ENCODE measurements around the gene ZNFX1. TPM values are rescaled to one million over a fixed set of nuclear protein-coding genes. Genes with fewer than 3 reads are reported as not detected.

The ZNFX1 gene
- total and polyA plus RNA-seq, 2 experiments from 2014 or later, result 10.0 to 13.9 TPM

GRCh38 chr20:49318430-49319207, 40.8 kb upstream of the ZNFX1 start:
- H3K27me3 ChIP-seq, result peaks cover 71% of the 10 kb centered on the region
- DNase-seq (ENCODE audit: low spot score), result peak; percentile 17
- H3K4me3 ChIP-seq, result no peak overlapping the region
- H3K4me2 ChIP-seq, result peak overlapping the region; percentile 92
- H3K79me2 ChIP-seq, result no peaks in the 10 kb centered on the region
- TF ChIP-seq EZH2phosphoT487 (IDR thresholded peaks at IDR 0.05; ENCODE audit: low read depth, severe bottlenecking, unreplicated experiment) (peak; percentile 32), EZH2 (IDR thresholded peaks at IDR 0.05; ENCODE audit: borderline replicate concordance) (peak; percentile 96), CTCF (IDR thresholded peaks at IDR 0.05; ENCODE audit: poor library complexity) (no peak)
- H3K4me1 ChIP-seq (ENCODE audit: insufficient read depth), result peaks cover 9% of the 10 kb centered on the region
- WGBS (ENCODE audit: low lambda C conversion rate, missing lambda C conversion rate), result 3% methylated on average over 58 of the region's 70 CpGs
- H3K36me3 ChIP-seq (replicated peaks; ENCODE audit: insufficient read depth, low read depth), result no peaks in the 10 kb centered on the region
- H3K9me2 ChIP-seq (replicated peaks; ENCODE audit: insufficient read depth), result no peaks in the 10 kb centered on the region
- H2AFZ ChIP-seq, result peak overlapping the region; percentile 49
- no peaks in the 10 kb centered on the region for H4K20me1 ChIP-seq (ENCODE audit: insufficient read depth, poor library complexity, severe bottlenecking)
- no peaks in the 10 kb centered on the region for H3K9me3 ChIP-seq (ENCODE audit: low read depth)
- H3K27ac ChIP-seq, result no peak overlapping the region

DNA sequence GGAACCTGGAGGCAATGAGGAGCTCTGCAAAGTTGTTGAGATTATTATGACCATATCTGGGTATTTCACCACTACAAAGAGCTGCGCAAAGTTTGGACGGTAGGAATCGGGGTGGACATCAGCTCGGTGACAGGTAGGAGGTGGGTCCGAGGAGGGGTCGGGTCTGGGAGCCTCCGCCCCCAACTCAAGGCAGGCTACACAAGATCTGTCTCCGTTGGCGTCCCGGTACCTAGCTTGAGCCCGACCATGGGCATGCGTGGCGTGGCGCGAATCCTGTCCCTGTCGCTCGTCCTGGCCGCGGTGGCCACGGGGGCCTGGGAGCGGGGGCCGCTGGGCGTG, 40.2 kb upstream of the ZNFX1 start:
- Histone ChIP-seq H3K79me2 (no peaks in the 10 kb centered on the region), H3K27me3 (peaks cover 71% of the 10 kb centered on the region), H3K4me2 (peak overlapping the region; percentile 92), H3K9me3 (ENCODE audit: low read depth) (no peaks in the 10 kb centered on the region), H3K27ac (no peak overlapping the region), H4K20me1 (ENCODE audit: insufficient read depth, poor library complexity, severe bottlenecking) (no peaks in the 10 kb centered on the region), H3K4me3 (no peak overlapping the region), H3K9me2 (replicated peaks; ENCODE audit: insufficient read depth) (no peaks in the 10 kb centered on the region), H3K36me3 (replicated peaks; ENCODE audit: insufficient read depth, low read depth) (no peaks in the 10 kb centered on the region), H2AFZ (peak overlapping the region; percentile 49), H3K4me1 (ENCODE audit: insufficient read depth) (peaks cover 9% of the 10 kb centered on the region)
- TF ChIP-seq EZH2phosphoT487 (IDR thresholded peaks at IDR 0.05; ENCODE audit: low read depth, severe bottlenecking, unreplicated experiment), result no peak
- TF ChIP-seq CTCF (IDR thresholded peaks at IDR 0.05; ENCODE audit: poor library complexity), result no peak
- 6% methylated on average over 23 of the region's 23 CpGs for WGBS (ENCODE audit: low lambda C conversion rate, missing lambda C conversion rate)
- no peak for DNase-seq (ENCODE audit: low spot score)

DNA sequence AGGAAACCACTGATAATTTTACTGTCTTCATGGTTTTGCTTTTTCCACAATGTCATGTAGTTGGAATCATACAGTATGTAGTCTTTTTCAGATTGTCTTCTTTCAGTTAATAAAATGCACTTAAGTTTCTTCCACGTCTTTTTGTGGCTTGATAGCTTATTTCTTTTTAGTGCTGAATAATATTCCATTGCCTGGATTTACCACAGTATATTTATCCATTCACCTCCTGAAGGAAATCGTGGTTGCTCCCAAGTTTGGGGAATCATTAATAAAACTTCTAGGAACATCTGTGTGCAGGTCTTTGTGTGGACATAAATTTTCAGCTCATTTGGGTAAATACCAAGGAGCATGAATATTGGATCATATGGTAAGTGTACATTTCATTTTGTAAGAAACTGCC, 38.8 kb upstream of the ZNFX1 start:
- Histone ChIP-seq H3K9me3 (ENCODE audit: low read depth) (no peaks in the 10 kb centered on the region), H3K79me2 (no peaks in the 10 kb centered on the region), H3K27ac (no peak overlapping the region), H3K36me3 (replicated peaks; ENCODE audit: insufficient read depth, low read depth) (no peaks in the 10 kb centered on the region), H2AFZ (no peak overlapping the region), H3K4me1 (ENCODE audit: insufficient read depth) (peaks cover 9% of the 10 kb centered on the region), H4K20me1 (ENCODE audit: insufficient read depth, poor library complexity, severe bottlenecking) (no peaks in the 10 kb centered on the region), H3K27me3 (peaks cover 71% of the 10 kb centered on the region), H3K9me2 (replicated peaks; ENCODE audit: insufficient read depth) (no peaks in the 10 kb centered on the region), H3K4me2 (no peak overlapping the region), H3K4me3 (no peak overlapping the region)
- no peak for DNase-seq (ENCODE audit: low spot score)
- WGBS (ENCODE audit: low lambda C conversion rate, missing lambda C conversion rate), result 73% methylated on average over 2 of the region's 2 CpGs
- TF ChIP-seq CTCF (IDR thresholded peaks at IDR 0.05; ENCODE audit: poor library complexity), result no peak
- no peak for TF ChIP-seq EZH2 (IDR thresholded peaks at IDR 0.05; ENCODE audit: borderline replicate concordance)
- no peak for TF ChIP-seq EZH2phosphoT487 (IDR thresholded peaks at IDR 0.05; ENCODE audit: low read depth, severe bottlenecking, unreplicated experiment)
